Measurements from ENCODE around the gene NPTX2. TPM values are rescaled to one million over a fixed set of nuclear protein-coding genes. Genes with fewer than 3 reads are reported as not detected.

NPTX2 gene
- total and polyA plus RNA-seq, 2 experiments from 2014 or later, result 8.2 to 24.1 TPM

GRCh38 chr7:98628418-98628817 lies 11.3 kb downstream of the NPTX2 start:
- no peak for DNase-seq (ENCODE audit: low spot score)
- Mint-ChIP-seq H3K4me3 (no peak overlapping the region), H3K4me1 (peaks cover 20% of the 10 kb centered on the region), H3K27ac (no peak overlapping the region), H3K27me3 (ENCODE audit: insufficient read depth, low read depth, poor library complexity) (peaks cover 9% of the 10 kb centered on the region), H3K9me3 (peaks cover 9% of the 10 kb centered on the region), H3K36me3 (ENCODE audit: low read depth) (no peaks in the 10 kb centered on the region; the same call in 1 of the 3 replicates)
- no peak for TF ChIP-seq REST (IDR thresholded peaks at IDR 0.05; ENCODE audit: unreplicated experiment)
- no peak for TF ChIP-seq ZNF462 (CRISPR knock-in tag; IDR thresholded peaks at IDR 0.05)
- TF ChIP-seq EZH2 (IDR thresholded peaks at IDR 0.05; ENCODE audit: low read depth, unreplicated experiment), result no peak
- no peak for TF ChIP-seq STAT1 (IDR thresholded peaks at IDR 0.05; ENCODE audit: unreplicated experiment)
- no peak for TF ChIP-seq POLR2AphosphoS5 (IDR thresholded peaks at IDR 0.05; ENCODE audit: low read depth)
- Histone ChIP-seq H3K4me1 (ENCODE audit: insufficient read depth) (no peaks in the 10 kb centered on the region), H3F3A (replicated peaks; ENCODE audit: low read depth) (no peaks in the 10 kb centered on the region), H3K27me3 (ENCODE audit: insufficient read depth) (no peaks in the 10 kb centered on the region), H4K20me1 (replicated peaks; ENCODE audit: insufficient read depth) (no peaks in the 10 kb centered on the region), H3K36me3 (ENCODE audit: insufficient read depth) (no peaks in the 10 kb centered on the region), H3K9me2 (ENCODE audit: insufficient read depth) (no peaks in the 10 kb centered on the region), H2AFZ (no peak overlapping the region), H3K27ac (ENCODE audit: low read depth) (no peak overlapping the region), H3K79me2 (replicated peaks; ENCODE audit: insufficient read depth) (no peaks in the 10 kb centered on the region), H3K4me2 (0 out of 2 replicates have a peak overlapping the region, but pooled peaks have one; percentile 51), H3K4me3 (no peak overlapping the region)
- peak; percentile 10; the same call in 1 of the 3 replicates for ATAC-seq

Measured in GM23338 (cell line).